H1 (cell line): ENCODE results near the gene CHD6. TPM values are rescaled to one million over a fixed set of nuclear protein-coding genes. Genes with fewer than 3 reads are reported as not detected.

Source experiments
- CTCF ChIA-PET: fragments of 300-600 bp; sonication (Branson Sonifier 250); formaldehyde crosslinking; loops from one replicate; lab custom pipeline; 2021; ENCODE audit not compliant: partially characterized antibody; lab: Charles Lee
- POLR2A ChIA-PET: fragments of 300-600 bp; sonication (Branson Sonifier 250); formaldehyde crosslinking; loops from one replicate; lab custom pipeline; 2021; ENCODE audit warnings: inconsistent platforms; ENCODE audit not compliant: partially characterized antibody; lab: Charles Lee
- DNase-seq, 2 experiments: peaks; one replicate each; pipeline versions ENCODE4 v3.0.0 to v3.0.0-alpha.2; 2010 to 2022; ENCODE audit warnings: low spot score in 2 of 2, low read depth in 1 of 2, mixed read lengths in 1 of 2
- FAIRE-seq: peaks from 2 replicates; lab custom pipeline; 2011; peaks lifted over from hg19 to GRCh38; lab: Jason Lieb, UNC
- H2AFZ ChIP-seq: 2 replicates; pipeline ENCODE4 v1.8.1; 2012; ENCODE audit warnings: low read length, inconsistent platforms
- H2AK5ac ChIP-seq: 2 replicates; pipeline ENCODE4 v1.6.1; 2013; ENCODE audit warnings: low read depth, low read length
- H2BK120ac ChIP-seq: replicated peaks from 2 replicates; pipeline ENCODE3; 2013; ENCODE audit warnings: low read depth, low read length, inconsistent platforms
- H2BK12ac ChIP-seq: 2 replicates; pipeline ENCODE4 v1.6.1; 2013; ENCODE audit warnings: low read depth, low read length
- H2BK15ac ChIP-seq: 2 replicates; pipeline ENCODE4 v1.6.1; 2013; ENCODE audit warnings: low read length
- H2BK20ac ChIP-seq: 2 replicates; pipeline ENCODE4 v1.6.1; 2013; ENCODE audit warnings: low read length
- H2BK5ac ChIP-seq: 2 replicates; pipeline ENCODE4 v1.6.1; 2013; ENCODE audit warnings: low read depth, low read length
- H3K14ac ChIP-seq: 2 replicates; pipeline ENCODE4 v1.6.1; 2013; ENCODE audit warnings: inconsistent platforms; ENCODE audit not compliant: insufficient read length
- H3K18ac ChIP-seq: 2 replicates; pipeline ENCODE4 v1.6.1; 2013; ENCODE audit warnings: low read length; ENCODE audit errors: extremely low read depth
- H3K23ac ChIP-seq: 2 replicates; pipeline ENCODE4 v1.6.1; 2013; ENCODE audit warnings: inconsistent platforms; ENCODE audit not compliant: insufficient read length
- H3K23me2 ChIP-seq: 2 replicates; pipeline ENCODE4 v1.6.1; 2013; ENCODE audit warnings: low read depth, low read length
- H3K27ac ChIP-seq: 2 replicates; pipeline ENCODE4 v1.6.1; 2011; ENCODE audit warnings: low read depth, low read length, inconsistent platforms
- H3K27me3 ChIP-seq, 4 experiments: replicated peaks in 1 of 4; 1 replicate in 1 of 4; 2 replicates in 3 of 4; pipeline versions ENCODE4 v1.6.1 to v1.8.1; 2011 to 2013; ENCODE audit warnings: low read length in 3 of 4, mild to moderate bottlenecking in 3 of 4, inconsistent platforms in 2 of 4, mixed read lengths in 2 of 4, moderate library complexity in 1 of 4; ENCODE audit not compliant: control insufficient read depth in 3 of 4, insufficient read depth in 3 of 4; ENCODE audit errors: extremely low read depth in 1 of 4
- H3K36me3 ChIP-seq, 4 experiments: 2 replicates each; pipeline versions ENCODE4 v1.6.1 to v1.8.1; 2011 to 2013; ENCODE audit warnings: mild to moderate bottlenecking in 4 of 4, low read length in 3 of 4, moderate library complexity in 2 of 4, control low read depth in 1 of 4, inconsistent platforms in 1 of 4; ENCODE audit not compliant: insufficient read depth in 4 of 4, control insufficient read depth in 2 of 4
- H3K4ac ChIP-seq: replicated peaks from 2 replicates; pipeline ENCODE3; 2013; ENCODE audit warnings: low read length, low read depth, mixed read lengths, inconsistent platforms; ENCODE audit not compliant: insufficient read length
- H3K4me1 ChIP-seq, 4 experiments: replicated peaks in 1 of 4; 1 replicate in 1 of 4; 2 replicates in 3 of 4; pipeline versions ENCODE4 v1.6.1 to v1.8.1; 2011 to 2013; ENCODE audit warnings: low read length in 3 of 4, inconsistent platforms in 2 of 4, mixed read lengths in 1 of 4; ENCODE audit not compliant: insufficient read depth in 4 of 4, control insufficient read depth in 3 of 4
- H3K4me2 ChIP-seq, 2 experiments: 2 replicates each; pipeline versions ENCODE4 v1.6.1 to v1.8.1; 2011 to 2013; ENCODE audit warnings: low read depth in 2 of 2, low read length in 2 of 2, control low read depth in 1 of 2, inconsistent platforms in 1 of 2, mild to moderate bottlenecking in 1 of 2; ENCODE audit not compliant: insufficient read depth in 1 of 2
- H3K4me3 ChIP-seq, 4 experiments: fragments of 200-600, 300-600 bp in 1 of 4; sonication (generic), shearing (Covaris generic), sonication (Bioruptor Twin) in 1 of 4; 2 replicates each; pipeline versions ENCODE4 v1.5.1 to v1.8.1; 2011 to 2016; ENCODE audit warnings: low read length in 4 of 4, low read depth in 3 of 4, control low read depth in 2 of 4, inconsistent platforms in 2 of 4, mild to moderate bottlenecking in 2 of 4, mixed read lengths in 1 of 4, moderate library complexity in 1 of 4; ENCODE audit not compliant: insufficient read depth in 2 of 4; ENCODE audit errors: extremely low read depth in 1 of 4
- H3K56ac ChIP-seq: replicated peaks from 2 replicates; pipeline ENCODE3; 2013; ENCODE audit warnings: low read depth, mild to moderate bottlenecking, mixed read lengths, low read length, inconsistent platforms; ENCODE audit not compliant: insufficient read length
- H3K79me1 ChIP-seq: 2 replicates; pipeline ENCODE4 v1.6.1; 2013; ENCODE audit warnings: low read depth, low read length, control low read depth
- H3K79me2 ChIP-seq, 2 experiments: 2 replicates each; pipeline versions ENCODE4 v1.6.1 to v1.8.1; 2012 to 2013; ENCODE audit warnings: low read length in 2 of 2, mild to moderate bottlenecking in 2 of 2, inconsistent platforms in 1 of 2; ENCODE audit not compliant: insufficient read depth in 2 of 2, control insufficient read depth in 1 of 2
- H3K9ac ChIP-seq, 4 experiments: replicated peaks in 1 of 4; 1 replicate in 1 of 4; 2 replicates in 3 of 4; pipeline versions ENCODE4 v1.6.1 to v1.8.1; 2011 to 2013; ENCODE audit warnings: low read depth in 3 of 4, low read length in 3 of 4, control low read depth in 2 of 4, mild to moderate bottlenecking in 2 of 4, moderate library complexity in 2 of 4, inconsistent platforms in 1 of 4; ENCODE audit errors: extremely low read depth in 1 of 4
- H3K9me3 ChIP-seq, 2 experiments: 2 replicates each; pipeline versions ENCODE4 v1.6.1 to v1.8.1; 2012 to 2013; ENCODE audit warnings: mild to moderate bottlenecking in 2 of 2, moderate library complexity in 2 of 2, control low read depth in 1 of 2, inconsistent platforms in 1 of 2, low read depth in 1 of 2, low read length in 1 of 2, mixed read lengths in 1 of 2; ENCODE audit not compliant: insufficient read depth in 2 of 2
- H4K20me1 ChIP-seq, 2 experiments: replicated peaks in 1 of 2; 2 replicates each; pipeline versions ENCODE3 to v1.8.1; 2011 to 2013; ENCODE audit warnings: inconsistent platforms in 2 of 2, low read length in 2 of 2, mild to moderate bottlenecking in 1 of 2; ENCODE audit not compliant: insufficient read depth in 2 of 2, control insufficient read depth in 1 of 2
- H4K5ac ChIP-seq: 2 replicates; pipeline ENCODE4 v1.6.1; 2013; ENCODE audit warnings: low read length, low read depth, mixed read lengths, inconsistent platforms; ENCODE audit not compliant: insufficient read length
- H4K8ac ChIP-seq: 2 replicates; pipeline ENCODE4 v1.8.0; 2013; ENCODE audit warnings: mild to moderate bottlenecking, moderate library complexity, low read length, inconsistent platforms; ENCODE audit not compliant: insufficient read depth; ENCODE audit errors: extremely low read depth
- H4K91ac ChIP-seq: replicated peaks from 2 replicates; pipeline ENCODE3; 2013; ENCODE audit warnings: low read length, mixed read lengths, inconsistent platforms; ENCODE audit not compliant: insufficient read length
- CBX8 ChIP-seq: fragments of 300-800, 300-1000 bp; sonication (generic); IDR thresholded peaks from 2 replicates; pipeline ENCODE4 v1.7.1; 2016; ENCODE audit warnings: low read depth, low read length, borderline replicate concordance
- CEBPB ChIP-seq: IDR thresholded peaks from 2 replicates; pipeline ENCODE4 v1.6.1; 2012; ENCODE audit warnings: low read depth, low read length
- CREB1 ChIP-seq: IDR thresholded peaks from 2 replicates; pipeline ENCODE4 v1.6.1; 2012; ENCODE audit warnings: inconsistent platforms
- JUND ChIP-seq: IDR thresholded peaks from 2 replicates; pipeline ENCODE4 v1.6.1; 2011; ENCODE audit warnings: mild to moderate bottlenecking, improper control_type of control experiment, low read length
- KDM5A ChIP-seq: fragments of 200-600 bp; IDR thresholded peaks from 2 replicates; pipeline ENCODE4 v1.7.1; 2012; ENCODE audit warnings: mild to moderate bottlenecking, low read length, inconsistent platforms, mixed read lengths
- NANOG ChIP-seq: IDR thresholded peaks from 2 replicates; pipeline ENCODE4 v1.6.1; 2011; ENCODE audit warnings: low read length, low read depth, mild to moderate bottlenecking, inconsistent platforms; ENCODE audit not compliant: insufficient read depth, poor library complexity, severe bottlenecking
- NRF1 ChIP-seq: IDR thresholded peaks from 2 replicates; pipeline ENCODE4 v1.6.1; 2011; ENCODE audit warnings: mild to moderate bottlenecking, low read depth, low read length, improper control_type of control experiment
- RNF2 ChIP-seq: fragments of 200-900, 300-1000 bp; sonication (generic); IDR thresholded peaks from 2 replicates; pipeline ENCODE4 v1.7.1; 2016; ENCODE audit warnings: borderline replicate concordance, low read depth, mild to moderate bottlenecking, antibody characterized with exemption, low read length; ENCODE audit not compliant: poor library complexity, severe bottlenecking; ENCODE audit errors: missing control alignments
- SIN3A ChIP-seq, 2 experiments: IDR thresholded peaks in 1 of 2; conservative IDR thresholded peaks in 1 of 2; 2 replicates each; pipeline ENCODE4 v1.6.1; 2011 to 2012; ENCODE audit warnings: low read length in 2 of 2, improper control_type of control experiment in 1 of 2, low read depth in 1 of 2, mild to moderate bottlenecking in 1 of 2
- SIRT6 ChIP-seq: IDR thresholded peaks from one replicate; pipeline ENCODE4 v1.7.1; 2012; ENCODE audit warnings: low read length, inconsistent platforms
- SP2 ChIP-seq: IDR thresholded peaks from 2 replicates; pipeline ENCODE4 v1.6.1; 2012; ENCODE audit warnings: mild to moderate bottlenecking, low read length, inconsistent platforms
- TCF12 ChIP-seq: IDR thresholded peaks from 2 replicates; pipeline ENCODE4 v1.6.1; 2011; ENCODE audit warnings: low read depth, mild to moderate bottlenecking, low read length
- WGBS, 2 experiments: shearing (Covaris generic) in 1 of 2; methylation state at CpG; one replicate each; pipeline versions ENCODE4 v1.1.6 to v1.1.7; 2013 to 2015; ENCODE audit warnings: low lambda C conversion rate in 2 of 2, mixed read lengths in 2 of 2, inconsistent platforms in 1 of 2, low coverage in 1 of 2, missing lambda C conversion rate in 1 of 2; ENCODE audit not compliant: insufficient replicate concordance in 2 of 2, insufficient coverage in 1 of 2, insufficient read length in 1 of 2; ENCODE audit errors: extremely low coverage in 1 of 2, missing lambda C conversion rate in 1 of 2; 5-methylcytosine and 5-hydroxymethylcytosine counted together
- polyA plus RNA-seq, 7 experiments: library from polyadenylated mRNA; depleted of rRNA in 3 of 7; stranded (reverse) in 5 of 7; unstranded in 2 of 7; fragments of >200 nt in 5 of 7; fragments of 200-250 nt in 2 of 7; gene quantifications; 1 replicate in 5 of 7; 2 replicates in 1 of 7; 4 replicates in 1 of 7; pipeline versions ENCODE4 v1.2.1 to v1.2.3, GENCODE V29; 2011 to 2013; ENCODE audit warnings: missing spikeins in 2 of 7, mixed read lengths in 2 of 7
- total RNA-seq: library from RNA; stranded (reverse); fragmentation: NEBNext Ultra II Directional; extraction: Animal tissue kit (Norgen Biotek cat#: 25700); gene quantifications from 2 replicates; pipeline ENCODE4 v1.2.1, GENCODE V29; 2021
- TF ChIP-seq, protein P1 (sequence below): IDR thresholded peaks from 2 replicates; pipeline ENCODE4 v1.6.1; 2012; ENCODE audit warnings: inconsistent platforms

The CHD6 gene
- total and polyA plus RNA-seq, 2 of the 8 experiments (the other 6 are each of a cell fraction or from before 2014, with no cell fraction given) = 11.1 to 62.9 TPM

DNA sequence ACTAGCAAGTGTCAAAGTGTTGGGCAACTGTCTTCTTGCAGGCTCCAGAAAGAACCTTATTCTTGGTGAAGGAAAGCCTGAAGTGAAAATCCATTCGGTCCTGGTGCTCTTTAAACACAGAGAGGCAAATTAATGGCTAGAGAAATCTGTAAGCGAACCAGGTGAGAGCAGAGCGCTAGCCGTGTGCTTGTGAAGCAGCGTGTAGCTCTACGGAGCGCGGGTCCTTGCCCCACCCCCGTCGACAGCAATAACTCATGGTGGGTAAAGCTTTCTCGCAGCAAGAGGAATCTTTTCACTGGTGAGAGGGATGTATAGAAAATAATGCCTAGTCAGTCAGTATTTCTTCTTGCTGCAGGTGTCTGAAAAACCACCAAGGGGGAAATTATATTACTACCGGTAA, 214.6 kb downstream of the CHD6 start:
- no peak overlapping the region for H3K4me2 ChIP-seq
- H2AFZ ChIP-seq = no peak overlapping the region
- no peak overlapping the region for H3K56ac ChIP-seq
- no peaks in the 10 kb centered on the region for H3K27me3 ChIP-seq
- no peak overlapping the region for H4K91ac ChIP-seq
- no peak overlapping the region for H2BK120ac ChIP-seq
- peaks cover 1 to 3% of the 10 kb centered on the region in 2 experiments for H4K20me1 ChIP-seq
- H4K8ac ChIP-seq = no peak overlapping the region
- CTCF ChIA-PET = interaction anchor here (0.7 kb wide), 1 partner anchor 63 kb away, joined by 4 read pairs; the partner anchor contains the start of gene LPIN3
- no peak for FAIRE-seq
- H3K27ac ChIP-seq = no peak overlapping the region
- H3K9ac ChIP-seq = no peak overlapping the region
- no peak overlapping the region for H3K14ac ChIP-seq
- H4K5ac ChIP-seq = no peak overlapping the region
- no peak overlapping the region for H3K4ac ChIP-seq
- H2BK12ac ChIP-seq = no peak overlapping the region
- no peak overlapping the region for H2BK5ac ChIP-seq
- no peaks in the 10 kb centered on the region for H3K23me2 ChIP-seq
- TF ChIP-seq CREB1 (no peak), NRF1 (no peak), SP2 (no peak), RNF2 (no peak), CEBPB (no peak), KDM5A (no peak), TCF12 (no peak), SIRT6 (no peak), CBX8 (no peak), NANOG (no peak), SIN3A (conservative IDR thresholded peaks at IDR 0.05 in 1 of 2, IDR thresholded peaks at IDR 0.05 in 1 of 2; ENCODE audit: low read depth in 1 of 2, low read length in 2 of 2) (no peak), JUND (no peak)
- TF ChIP-seq, protein P1, sequence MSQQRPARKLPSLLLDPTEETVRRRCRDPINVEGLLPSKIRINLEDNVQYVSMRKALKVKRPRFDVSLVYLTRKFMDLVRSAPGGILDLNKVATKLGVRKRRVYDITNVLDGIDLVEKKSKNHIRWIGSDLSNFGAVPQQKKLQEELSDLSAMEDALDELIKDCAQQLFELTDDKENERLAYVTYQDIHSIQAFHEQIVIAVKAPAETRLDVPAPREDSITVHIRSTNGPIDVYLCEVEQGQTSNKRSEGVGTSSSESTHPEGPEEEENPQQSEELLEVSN = no peak
- TF ChIP-seq, all 59 proteins: peak for 0
- peaks cover 15 to 53% (median 29%) of the 10 kb centered on the region in 4 experiments for H3K36me3 ChIP-seq
- no peak overlapping the region for H3K18ac ChIP-seq
- no peak for DNase-seq
- no peaks in the 10 kb centered on the region; the same call in 1 of the 2 replicates for H3K79me1 ChIP-seq
- H3K4me1 ChIP-seq = no peaks in the 10 kb centered on the region
- no peak overlapping the region for H2BK20ac ChIP-seq
- no peak overlapping the region for H2AK5ac ChIP-seq
- POLR2A ChIA-PET = no interaction called here
- H3K23ac ChIP-seq = no peak overlapping the region
- H3K9me3 ChIP-seq = no peaks in the 10 kb centered on the region
- 94% methylated on average over 12 of the region's 12 CpGs; no CpG with 5 or more reads in 1 of the 2 experiments for WGBS, 2 experiments
- no peak overlapping the region for H2BK15ac ChIP-seq
- H3K79me2 ChIP-seq = no peaks in the 10 kb centered on the region
- no peak overlapping the region for H3K4me3 ChIP-seq
